CD4-positive, alpha-beta memory T cell (primary cell): ENCODE results near the gene RBM5. TPM values are rescaled to one million over a fixed set of nuclear protein-coding genes. Genes with fewer than 3 reads are reported as not detected.
"Not testable (repeated sequence)": the region's sequence is repeated elsewhere in the genome, so short reads cannot be mapped to it uniquely, and the experiment has no call there.

Experiments
- CTCF ChIA-PET: fragments of 350-600 bp; sonication (Branson Sonifier 250); formaldehyde crosslinking; loops from one replicate; lab custom pipeline; 2021; ENCODE audit warnings: inconsistent platforms; ENCODE audit not compliant: partially characterized antibody; lab: Charles Lee
- POLR2A ChIA-PET: fragments of 350-600 bp; sonication (Branson Sonifier 250); formaldehyde crosslinking; loops from one replicate; lab custom pipeline; 2021; ENCODE audit not compliant: partially characterized antibody; lab: Charles Lee
- DNase-seq, 5 donors: peaks; one replicate each; pipeline versions ENCODE4 v3.0.0 to v3.0.0-alpha.2; 2020 to 2022; ENCODE audit warnings: mixed read lengths in 1 of 5
- H3K27ac ChIP-seq: one replicate; pipeline ENCODE4 v1.7.0; 2013; ENCODE audit warnings: low read depth, low read length
- H3K27me3 ChIP-seq: 2 replicates; pipeline ENCODE4 v1.7.0; 2013; ENCODE audit warnings: mild to moderate bottlenecking, low read length, moderate library complexity; ENCODE audit not compliant: insufficient read depth
- H3K36me3 ChIP-seq: 2 replicates; pipeline ENCODE4 v1.7.0; 2013; ENCODE audit warnings: mild to moderate bottlenecking, low read length, moderate library complexity; ENCODE audit not compliant: insufficient read depth
- H3K4me1 ChIP-seq: 2 replicates; pipeline ENCODE4 v1.7.0; 2013; ENCODE audit warnings: mild to moderate bottlenecking, low read length, moderate library complexity; ENCODE audit not compliant: insufficient read depth
- H3K4me3 ChIP-seq, 2 donors: one replicate each; pipeline ENCODE4 v1.7.0; 2013; ENCODE audit warnings: low read length in 2 of 2, mild to moderate bottlenecking in 1 of 2
- H3K9me3 ChIP-seq, 2 donors: one replicate each; pipeline ENCODE4 v1.7.0; 2013; ENCODE audit warnings: low read length in 2 of 2, control low read depth in 1 of 2; ENCODE audit not compliant: control insufficient read depth in 1 of 2
- H3K27ac Mint-ChIP-seq, 7 donors: one replicate each; pipeline ENCODE4 v1.8.0; 2020 to 2021; ENCODE audit warnings: mixed read lengths in 7 of 7, mild to moderate bottlenecking in 6 of 7, inconsistent platforms in 3 of 7, moderate library complexity in 3 of 7
- H3K27me3 Mint-ChIP-seq, 2 donors: one replicate each; pipeline ENCODE4 v1.8.0; 2020 to 2021; ENCODE audit warnings: mixed read lengths in 2 of 2
- H3K36me3 Mint-ChIP-seq, 2 donors: one replicate each; pipeline ENCODE4 v1.8.0; 2020 to 2021; ENCODE audit warnings: mixed read lengths in 2 of 2, inconsistent platforms in 1 of 2, mild to moderate bottlenecking in 1 of 2
- H3K4me1 Mint-ChIP-seq, 4 donors: one replicate each; pipeline ENCODE4 v1.8.0; 2020 to 2021; ENCODE audit warnings: mixed read lengths in 4 of 4, mild to moderate bottlenecking in 1 of 4
- H3K4me3 Mint-ChIP-seq, 8 donors: one replicate each; pipeline ENCODE4 v1.8.0; 2020 to 2021; ENCODE audit warnings: mixed read lengths in 8 of 8, mild to moderate bottlenecking in 7 of 8, moderate library complexity in 6 of 8, inconsistent platforms in 3 of 8
- H3K9me3 Mint-ChIP-seq, 8 donors: one replicate each; pipeline ENCODE4 v1.8.0; 2020 to 2021; ENCODE audit warnings: mixed read lengths in 8 of 8, mild to moderate bottlenecking in 5 of 8, inconsistent platforms in 3 of 8, moderate library complexity in 1 of 8
- intact Hi-C: fragments of 100-400 bp; cut with micrococcal nuclease; formaldehyde crosslinking; loops from one replicate; pipeline ENCODE4 v1.15.1; 2023
- polyA plus RNA-seq, 2 donors: library from polyadenylated mRNA; unstranded; fragments of 300-500 nt; fragmentation: Illumina TruSeq; gene quantifications; one replicate each; pipeline ENCODE4 v1.2.3, GENCODE V29; 2021
- total RNA-seq, 2 experiments: library from RNA; stranded (reverse); gene quantifications; one replicate each; pipeline ENCODE4 v1.2.3, GENCODE V29; 2021

RBM5 gene
- total and polyA plus RNA-seq, 4 experiments from 2014 or later = 16.7 to 385 (median 213) TPM

GRCh38 chr3:50078622-50079021 is 10.1 kb upstream of the RBM5 start:
- Mint-ChIP-seq H3K27ac (peak overlapping the region; percentile 10 to 82 (median 65)), H3K36me3 (peaks cover 14 to 24% of the 10 kb centered on the region in 2 donors), H3K27me3 (no peaks in the 10 kb centered on the region), H3K4me3 (no peak overlapping the region), H3K4me1 (peaks cover 11 to 31% (median 14%) of the 10 kb centered on the region in 4 donors), H3K9me3 (no peaks in the 10 kb centered on the region)
- CTCF ChIA-PET = no interaction called here
- H3K27me3 ChIP-seq = no peaks in the 10 kb centered on the region
- H3K4me3 ChIP-seq = no peak overlapping the region
- intact Hi-C loops = no loop called here
- H3K36me3 ChIP-seq = peaks cover 11% of the 10 kb centered on the region
- no peaks in the 10 kb centered on the region for H3K9me3 ChIP-seq
- POLR2A ChIA-PET = interaction anchor here (1.2 kb wide), 1 partner anchor 10 kb away, joined by 5 read pairs; the partner anchor contains the start of gene RBM5
- no peak overlapping the region for H3K27ac ChIP-seq
- DNase-seq = no peak
- peaks cover 14% of the 10 kb centered on the region for H3K4me1 ChIP-seq

- H3K4me3 Mint-ChIP-seq, POLR2A ChIA-PET, H3K36me3 ChIP-seq, H3K27ac ChIP-seq, intact Hi-C loops, H3K27me3 ChIP-seq, H3K27ac Mint-ChIP-seq, CTCF ChIA-PET, H3K4me3 ChIP-seq, H3K9me3 Mint-ChIP-seq, H3K9me3 ChIP-seq, H3K27me3 Mint-ChIP-seq, DNase-seq: not testable (repeated sequence)
- H3K4me1 ChIP-seq = peaks cover 20% of the 10 kb centered on the region
- H3K36me3 Mint-ChIP-seq = peaks cover 0 to 15% of the 10 kb centered on the region in 2 donors
- H3K4me1 Mint-ChIP-seq = peaks cover 10 to 33% (median 17%) of the 10 kb centered on the region in 4 donors
These were observed 3.8 kb upstream of the RBM5 start for GRCh38 chr3:50084951-50085350.

GRCh38 chr3:50089609-50089945 is 858 bp downstream of the RBM5 start:
- intact Hi-C loops = loop anchor here (2.0 kb wide), 1 partner anchor 287 kb away; the partner anchor contains the start of gene INKA1
- Histone ChIP-seq H3K4me3 (peak overlapping the region; percentile 93 to 100), H3K27me3 (no peaks in the 10 kb centered on the region), H3K4me1 (peaks cover 23% of the 10 kb centered on the region), H3K36me3 (peaks cover 32% of the 10 kb centered on the region), H3K27ac (peak overlapping the region; percentile 97), H3K9me3 (no peaks in the 10 kb centered on the region)
- Mint-ChIP-seq H3K4me1 (peaks cover 20 to 42% (median 30%) of the 10 kb centered on the region in 4 donors), H3K27me3 (no peaks in the 10 kb centered on the region), H3K9me3 (no peaks in the 10 kb centered on the region), H3K27ac (peak overlapping the region; percentile 91 to 99 (median 98)), H3K4me3 (peak overlapping the region; percentile 96 to 99 (median 98)), H3K36me3 (peaks cover 33 to 50% of the 10 kb centered on the region in 2 donors)
- ChIA-PET CTCF (interaction anchor here (1.1 to 1.5 kb wide), 3 partner anchors 14 to 157 kb away, joined by 3 to 5 read pairs (median 4); no protein-coding TSS in a partner anchor), POLR2A (interaction anchor here (0.9 to 2.0 kb wide), 6 partner anchors 14 to 286 kb away, joined by 3 to 11 read pairs (median 4); partner anchors contain the start of gene INKA1)
- DNase-seq = no peak

GRCh38 chr3:50090984-50091383 is 2.3 kb downstream of the RBM5 start:
- H3K9me3 ChIP-seq = no peaks in the 10 kb centered on the region
- Mint-ChIP-seq H3K27me3 (no peaks in the 10 kb centered on the region), H3K36me3 (peaks cover 43 to 61% of the 10 kb centered on the region in 2 donors), H3K9me3 (no peaks in the 10 kb centered on the region), H3K4me1 (peaks cover 26 to 51% (median 36%) of the 10 kb centered on the region in 4 donors), H3K4me3 (peak overlapping the region; percentile 96 to 99 (median 98)), H3K27ac (peak overlapping the region; percentile 30 to 99 (median 98))
- peaks cover 23% of the 10 kb centered on the region for H3K4me1 ChIP-seq
- H3K27ac ChIP-seq = peak overlapping the region; percentile 97
- DNase-seq = no peak
- H3K36me3 ChIP-seq = peaks cover 47% of the 10 kb centered on the region
- peak overlapping the region in 1 of 2 donors; percentile 100 for H3K4me3 ChIP-seq
- ChIA-PET POLR2A (no interaction called here), CTCF (interaction anchor here (0.5 kb wide), 1 partner anchor 19 kb away, joined by 3 read pairs; no protein-coding TSS in a partner anchor)
- no peaks in the 10 kb centered on the region for H3K27me3 ChIP-seq
- intact Hi-C loops = no loop called here

- H3K9me3 Mint-ChIP-seq = no peaks in the 10 kb centered on the region
- DNase-seq = no peak
- POLR2A ChIA-PET = no interaction called here
- CTCF ChIA-PET = interaction anchor here (0.7 kb wide), 1 partner anchor 33 kb away, joined by 4 read pairs; no protein-coding TSS in a partner anchor
- H3K36me3 Mint-ChIP-seq = peaks cover 59 to 77% of the 10 kb centered on the region in 2 donors
- no peaks in the 10 kb centered on the region for H3K27me3 Mint-ChIP-seq
- peak overlapping the region in 1 of 8 donors; percentile 52 for H3K4me3 Mint-ChIP-seq
- Histone ChIP-seq H3K27ac (no peak overlapping the region), H3K9me3 (no peaks in the 10 kb centered on the region), H3K36me3 (peaks cover 80% of the 10 kb centered on the region), H3K4me1 (peaks cover 12% of the 10 kb centered on the region), H3K4me3 (no peak overlapping the region), H3K27me3 (no peaks in the 10 kb centered on the region)
- peaks cover 22 to 40% (median 30%) of the 10 kb centered on the region in 4 donors for H3K4me1 Mint-ChIP-seq
- intact Hi-C loops = no loop called here
- peak overlapping the region in 5 of 7 donors; percentile 13 to 58 (median 36) for H3K27ac Mint-ChIP-seq
These were observed 6.8 kb downstream of the RBM5 start for GRCh38 chr3:50095352-50095998.

GRCh38 chr3:50100386-50100785 is 11.7 kb downstream of the RBM5 start:
- peaks cover 89% of the 10 kb centered on the region for H3K36me3 ChIP-seq
- Mint-ChIP-seq H3K4me3 (no peak overlapping the region), H3K36me3 (peaks cover 60 to 88% of the 10 kb centered on the region in 2 donors), H3K27ac (peak overlapping the region in 2 of 7 donors; percentile 48 to 73), H3K27me3 (no peaks in the 10 kb centered on the region), H3K9me3 (no peaks in the 10 kb centered on the region), H3K4me1 (peaks cover 9 to 21% (median 13%) of the 10 kb centered on the region in 4 donors)
- no peak overlapping the region for H3K4me3 ChIP-seq
- H3K4me1 ChIP-seq = no peaks in the 10 kb centered on the region
- H3K9me3 ChIP-seq = no peaks in the 10 kb centered on the region
- CTCF ChIA-PET = interaction anchor here (0.6 to 1.4 kb wide), 3 partner anchors 15 to 37 kb away, joined by 3 to 7 read pairs (median 3); no protein-coding TSS in a partner anchor
- no peak for DNase-seq
- intact Hi-C loops = no loop called here
- no peaks in the 10 kb centered on the region for H3K27me3 ChIP-seq
- POLR2A ChIA-PET = no interaction called here
- H3K27ac ChIP-seq = no peak overlapping the region
